Activated naive CD4-positive, alpha-beta T cell (primary cell): ENCODE data around the gene CACNB3.
A peak's percentile ranks its signal among the peaks of the same experiment; 100 is the strongest.

Experiments used
- DNase-seq, 4 experiments: peaks; one replicate each; lab custom pipeline; 2025; lab: John Stamatoyannopoulos, UW

CACNB3 gene

DNA sequence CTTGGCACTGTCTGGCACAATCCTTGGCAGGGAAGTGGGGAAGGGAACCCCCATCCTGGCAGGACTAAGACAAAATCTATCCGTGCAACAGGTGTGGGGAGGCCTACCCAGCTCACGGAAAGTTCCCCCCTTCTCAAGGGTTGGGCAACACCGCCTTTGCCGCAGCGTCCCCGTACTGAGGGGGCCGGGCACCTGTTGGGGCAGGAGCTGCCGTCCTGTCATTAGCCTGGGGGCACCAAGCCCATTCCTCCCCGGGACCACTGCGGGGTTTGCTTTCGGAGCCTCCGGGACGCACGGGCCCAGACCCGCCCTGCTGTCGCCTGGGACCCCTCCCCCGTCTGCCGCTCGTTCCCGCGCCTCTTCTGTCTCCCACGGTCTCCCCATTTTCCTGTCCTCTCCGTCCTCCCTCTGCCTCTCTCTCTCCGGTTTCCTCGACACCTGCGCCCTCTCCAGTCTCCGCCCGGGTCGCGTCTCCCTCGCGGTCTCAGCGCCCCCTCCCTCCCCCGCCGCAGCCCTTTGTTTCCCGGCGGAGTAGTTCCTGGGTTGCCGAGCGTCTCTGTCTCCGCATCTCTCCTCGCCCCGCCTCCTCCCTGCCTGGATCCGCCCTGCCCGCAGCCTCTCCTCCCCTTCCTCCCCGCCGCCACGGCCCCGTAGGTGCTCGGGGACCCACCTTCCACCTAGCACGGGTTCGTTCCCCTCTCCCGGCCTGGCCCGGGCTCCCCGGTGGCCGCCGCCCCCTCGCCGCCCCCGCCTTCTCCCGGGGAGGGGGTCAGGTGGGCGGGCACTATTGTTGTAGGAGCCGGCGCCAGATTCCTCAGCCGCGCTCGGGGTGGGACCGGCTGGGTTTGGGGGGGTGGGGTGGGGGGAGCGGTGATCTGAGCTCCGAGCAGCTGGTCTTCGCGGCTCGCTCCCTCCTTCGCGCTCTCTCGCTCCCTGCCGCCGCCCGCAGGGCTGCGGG is at the start of gene CACNB3:
Gene CACNB3, plus strand, starts transcription at position 624 of the 958 bp plus-strand sequence. CDS start 434 bp downstream, outside the sequence.
- peak in 3 of 4 experiments; percentile 43 to 69 (median 51) for DNase-seq

DNA sequence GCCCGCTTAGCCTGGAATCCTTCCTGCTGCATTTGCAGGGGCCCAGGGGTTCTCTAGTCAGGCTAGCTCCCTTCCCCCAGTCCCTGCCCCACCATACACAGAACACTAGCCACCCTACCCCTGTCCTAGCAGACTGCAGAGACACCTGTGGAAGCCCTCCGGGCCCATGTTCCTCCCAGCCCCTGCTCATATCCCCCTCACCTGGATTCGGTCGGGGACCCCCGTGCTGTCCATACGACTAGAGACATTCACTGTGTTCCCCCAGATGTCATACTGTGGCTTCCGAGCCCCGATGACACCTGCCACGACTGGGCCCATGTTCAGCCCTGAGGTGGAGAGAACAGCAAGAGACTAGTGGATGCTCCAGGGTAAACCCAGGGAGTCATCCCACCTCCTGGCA is 49.6 kb upstream of the CACNB3 start:
- DNase-seq = no peak

- no peak for DNase-seq
These were observed 47.5 kb upstream of the CACNB3 start for GRCh38 chr12:48770756-48771155.

- DNase-seq = no peak
These were observed 46.6 kb upstream of the CACNB3 start for GRCh38 chr12:48771588-48772112.

DNA sequence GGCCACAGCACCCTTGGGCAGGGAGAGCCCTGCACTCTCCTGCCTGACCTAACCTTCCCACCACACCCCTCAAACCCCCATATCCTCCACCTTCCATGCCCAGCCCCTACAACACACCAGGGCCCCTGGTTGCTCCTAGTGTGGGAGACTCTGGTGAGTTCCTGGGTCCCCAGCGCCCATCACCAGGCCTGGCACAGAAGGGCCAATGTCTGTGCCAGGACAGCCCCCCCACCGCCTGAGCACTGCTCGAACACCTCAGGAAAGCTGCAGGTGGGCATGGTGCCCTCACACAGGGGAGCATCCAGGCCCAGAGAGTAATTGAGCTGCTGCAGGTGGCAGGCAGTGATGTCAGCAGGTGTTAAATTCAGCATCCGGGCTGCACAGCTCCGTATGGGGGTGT is 44.6 kb upstream of the CACNB3 start:
- DNase-seq = no peak

- DNase-seq = no peak
These were observed 43.8 kb upstream of the CACNB3 start for GRCh38 chr12:48774516-48774915.

DNA sequence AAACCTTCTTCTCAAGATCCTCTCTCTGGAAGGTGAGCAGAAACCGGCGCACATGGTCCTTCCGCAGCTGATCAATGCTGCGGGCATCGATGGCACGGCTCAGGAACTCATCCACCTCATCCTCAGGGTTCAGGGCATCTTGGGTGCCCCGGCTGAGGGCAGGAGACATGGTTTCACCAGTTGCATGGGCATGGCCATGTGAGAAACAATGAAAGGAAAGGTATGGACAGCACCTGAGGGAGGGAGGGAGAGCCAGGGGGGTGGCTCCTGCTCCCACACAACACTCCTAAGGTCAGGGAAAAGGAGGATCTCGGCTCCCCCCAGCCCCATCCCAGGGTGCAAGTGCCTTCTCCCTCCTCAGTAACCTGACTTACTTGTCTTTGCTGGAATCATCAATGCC is 43.0 kb upstream of the CACNB3 start:
- DNase-seq = no peak

DNA sequence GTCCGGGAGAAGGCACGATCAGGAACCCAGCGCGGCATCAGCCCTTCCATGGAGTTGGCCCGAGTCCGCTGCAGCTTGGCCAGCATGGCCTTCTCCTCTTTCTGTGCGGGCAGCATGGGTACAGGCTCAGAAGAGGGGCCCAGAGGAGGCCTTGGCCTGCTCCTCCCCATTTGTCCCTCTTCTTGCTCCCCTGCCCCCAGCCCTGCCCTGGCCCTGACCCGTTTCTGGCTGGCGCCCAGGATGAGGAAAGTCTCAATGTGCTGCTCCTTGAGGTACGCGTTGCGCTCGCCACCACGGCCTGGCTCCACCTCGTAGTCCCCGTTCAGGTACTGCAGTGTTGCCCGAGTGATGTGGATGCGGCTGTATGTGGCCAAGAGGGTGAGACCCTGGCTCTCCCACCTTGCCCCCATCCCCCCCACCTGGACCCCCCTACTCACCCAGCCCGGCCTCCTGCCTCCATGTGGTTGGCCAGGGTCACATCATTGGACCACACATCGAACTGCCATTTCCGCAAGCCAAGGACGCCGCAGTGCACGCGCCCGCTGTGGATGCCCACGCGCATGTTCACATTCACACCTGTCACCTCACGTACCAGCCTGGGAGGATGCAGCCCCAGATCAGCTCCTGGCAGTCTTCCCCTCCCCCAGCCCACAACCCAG is 42.2 kb upstream of the CACNB3 start:
- DNase-seq = no peak

DNA sequence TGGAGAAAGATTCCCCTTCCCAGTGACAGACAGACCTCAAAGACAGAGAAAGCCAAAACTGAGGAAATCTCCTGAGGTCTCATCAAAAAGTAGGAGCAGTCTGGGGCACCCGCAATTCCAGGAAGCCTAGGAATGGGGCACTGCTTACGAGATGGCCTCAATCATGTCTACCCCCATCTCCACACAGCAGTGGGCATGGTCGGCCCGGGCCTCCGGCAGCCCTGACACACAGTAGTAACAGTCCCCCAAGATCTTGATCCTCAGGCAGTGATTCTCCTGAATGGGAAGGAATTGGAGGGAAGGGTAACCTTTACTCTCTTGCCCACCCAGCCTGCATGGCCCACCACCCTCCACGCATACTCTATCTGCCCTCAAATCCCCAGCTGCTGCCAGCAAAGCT is 41.3 kb upstream of the CACNB3 start:
- DNase-seq = no peak

DNA sequence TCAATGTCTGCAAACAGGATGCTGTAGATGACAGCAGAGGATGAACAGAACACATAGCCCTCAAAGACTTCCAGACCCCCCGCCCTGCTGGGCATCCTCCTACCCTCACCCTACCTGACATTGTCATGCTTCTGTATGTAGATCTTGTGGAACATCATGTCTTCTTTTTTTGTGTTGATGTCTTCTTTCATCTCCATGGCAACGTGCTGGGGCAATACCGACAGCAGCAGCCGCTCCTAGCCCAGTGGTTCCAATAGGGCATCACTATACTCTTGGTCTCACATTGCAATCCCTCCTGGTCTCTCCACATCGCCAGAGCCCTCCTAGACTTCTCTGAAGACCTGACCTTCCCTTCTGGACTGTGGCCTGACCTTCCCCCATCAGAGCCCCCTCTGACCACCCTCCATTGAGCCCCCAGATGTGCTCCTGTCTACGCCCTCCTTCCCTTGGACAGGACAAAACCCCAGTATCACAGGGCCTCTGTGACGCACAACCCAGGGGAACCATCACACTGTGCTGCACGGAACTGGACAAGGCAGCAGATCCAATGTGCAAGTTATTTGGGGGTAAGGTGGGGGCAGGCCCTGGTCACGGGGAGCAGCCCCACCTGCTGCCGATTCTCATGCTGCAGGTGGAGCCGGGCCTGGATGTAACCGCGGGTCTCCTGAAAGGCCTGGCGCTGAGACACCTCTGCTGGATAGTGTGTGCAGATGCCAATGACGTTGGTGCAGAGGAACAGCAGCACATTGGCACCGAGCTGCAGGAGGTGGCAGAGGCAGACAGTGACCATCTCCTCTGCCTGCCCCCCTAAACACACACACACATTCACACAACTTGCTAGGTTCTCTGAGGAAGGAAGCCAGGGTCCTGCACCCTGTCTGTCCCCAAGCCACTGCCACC is 40.5 kb upstream of the CACNB3 start:
- DNase-seq = no peak

- DNase-seq = no peak
These were observed 38.4 kb upstream of the CACNB3 start for GRCh38 chr12:48779869-48780268.

- no peak for DNase-seq
These were observed 37.8 kb upstream of the CACNB3 start for GRCh38 chr12:48780381-48781025.

DNA sequence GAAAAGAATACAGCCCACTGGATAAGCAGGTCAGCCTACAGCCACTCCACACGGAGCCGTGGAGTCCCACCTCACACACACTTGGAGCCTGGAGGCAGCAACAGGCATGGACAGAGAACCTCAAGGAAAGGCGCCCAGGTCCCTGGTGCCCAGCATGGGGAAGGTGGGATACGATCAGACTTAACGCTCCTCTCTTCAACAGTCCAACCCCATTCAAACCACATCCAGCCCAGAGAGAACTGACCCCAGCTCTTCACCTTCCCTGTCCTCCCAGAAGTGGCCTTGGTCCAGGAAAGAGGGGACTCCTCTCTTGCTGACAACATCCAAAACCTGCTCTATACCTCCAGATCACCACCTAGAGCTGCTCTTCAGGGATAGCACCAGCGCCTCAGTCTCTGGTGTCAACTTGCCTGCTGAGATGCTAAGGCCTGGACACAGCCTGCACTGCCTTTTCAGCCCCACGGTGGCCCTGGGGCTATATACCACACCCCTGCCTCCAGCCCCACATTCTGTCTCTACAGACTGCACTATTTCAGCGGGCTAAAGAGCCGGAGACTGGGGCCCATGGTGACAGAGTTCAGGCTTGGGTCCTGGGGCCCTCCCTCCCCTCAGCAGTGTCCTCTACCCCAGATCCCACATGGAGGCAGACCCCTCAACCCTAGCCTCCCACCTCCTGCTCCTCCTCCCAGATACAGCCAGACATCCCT is 36.4 kb upstream of the CACNB3 start:
- no peak for DNase-seq

DNA sequence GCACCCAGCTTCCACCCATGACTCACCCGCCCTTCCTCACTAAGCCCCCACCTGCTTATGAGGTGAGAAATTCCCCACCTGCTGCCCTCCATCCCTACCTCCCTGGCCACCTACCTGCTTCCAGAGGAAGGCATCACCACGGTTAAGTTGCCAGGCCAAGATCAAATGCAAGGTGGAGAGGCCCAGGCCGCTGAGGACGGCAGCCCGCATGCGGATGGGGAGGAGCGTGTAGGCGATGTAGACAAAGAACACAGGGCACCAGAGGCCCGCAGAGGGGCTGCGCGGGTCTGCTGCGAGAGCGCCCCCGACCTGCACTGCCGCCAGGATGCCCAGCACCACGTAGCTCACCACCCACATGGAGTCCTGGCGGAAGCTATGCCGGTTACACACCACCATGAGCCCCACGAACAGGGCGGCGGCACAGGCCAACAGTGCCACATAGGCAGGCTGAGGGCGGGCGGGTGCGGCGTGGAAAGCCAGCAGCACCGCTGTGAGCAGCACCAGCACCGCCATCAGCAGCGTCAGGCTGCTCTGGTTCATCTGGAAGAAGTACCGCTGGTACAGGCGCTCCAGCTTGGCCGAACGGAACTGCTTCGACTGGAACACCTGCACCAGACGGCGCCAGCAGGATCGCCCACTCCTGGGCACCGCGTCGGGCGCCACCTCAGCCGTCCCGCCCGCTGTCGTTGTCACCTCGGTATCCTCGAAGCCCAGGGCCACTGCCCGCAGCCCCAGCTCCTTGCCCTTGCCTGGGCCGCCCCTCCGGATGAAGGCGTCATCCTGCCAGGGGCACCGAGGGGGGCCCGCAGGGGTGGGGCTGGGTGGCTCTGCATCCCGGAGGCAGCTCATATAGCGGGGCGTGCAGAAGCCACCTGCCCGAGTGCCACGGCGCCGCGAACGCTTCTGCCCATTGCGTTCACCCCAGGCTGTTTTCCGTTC is 35.6 kb upstream of the CACNB3 start:
- DNase-seq = no peak

DNA sequence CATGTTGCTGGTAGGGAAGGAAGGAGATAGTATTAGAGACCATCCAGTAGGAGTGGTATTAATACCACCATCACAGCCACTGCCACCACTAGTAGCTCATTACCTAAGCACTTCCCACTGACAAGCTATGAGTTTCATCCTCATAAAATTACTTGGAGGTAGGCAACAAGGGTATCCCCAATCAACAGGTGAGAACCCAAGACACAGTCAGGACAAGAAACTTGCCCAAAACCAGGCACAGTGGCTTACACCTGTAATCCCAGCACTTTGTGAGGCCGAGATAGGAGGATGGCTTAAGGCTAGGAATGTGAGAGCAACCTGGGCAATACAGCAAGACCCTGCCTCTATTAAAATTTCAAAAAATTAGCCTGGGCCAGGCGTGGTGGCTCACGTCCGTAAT is 34.9 kb upstream of the CACNB3 start:
- DNase-seq = no peak

- DNase-seq = no peak
These were observed 31.4 kb upstream of the CACNB3 start for GRCh38 chr12:48786591-48787544.

- DNase-seq = no peak
These were observed 30.3 kb upstream of the CACNB3 start for GRCh38 chr12:48787791-48788523.

GRCh38 chr12:48788524-48788853 is 29.8 kb upstream of the CACNB3 start:
- DNase-seq = no peak
